C4-2B (cell line): ENCODE results near the gene NME9.

ENCODE experiments used
- ZFX ChIP-seq: fragments of 450-650 bp; IDR thresholded peaks from 2 replicates; pipeline ENCODE4 v1.6.1; 2017
- TF ChIP-seq, protein P1 (sequence below): fragments of 450-650 bp; conservative IDR thresholded peaks from 2 replicates; pipeline ENCODE4 v1.5.1; 2017; ENCODE audit warnings: mild to moderate bottlenecking

DNA sequence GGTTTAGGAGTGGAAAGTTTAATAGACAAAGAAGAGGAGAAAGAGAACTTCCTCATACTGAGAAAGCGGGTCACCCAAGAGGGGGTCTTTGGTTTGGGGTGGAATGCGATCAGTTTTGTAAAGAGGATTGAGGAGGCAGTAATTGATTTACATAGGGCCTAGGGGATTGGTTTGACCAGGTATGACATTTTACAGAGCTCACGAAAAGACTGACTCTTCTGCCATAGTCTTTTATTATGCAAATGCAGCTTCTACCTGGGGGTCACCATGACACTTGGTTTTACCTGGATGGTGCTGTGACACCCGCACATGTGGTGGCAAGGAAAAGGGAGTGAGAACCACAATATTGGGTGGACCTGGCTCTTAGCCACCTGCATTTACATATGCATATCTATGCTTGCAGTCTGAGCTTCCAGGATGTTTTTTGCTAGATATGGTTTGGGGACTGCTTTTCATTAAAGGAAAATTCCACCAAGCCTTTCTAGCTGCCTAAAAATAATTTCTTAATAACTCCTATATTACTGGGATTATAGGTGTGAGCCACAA, 6.9 kb upstream of the NME9 start:
- TF ChIP-seq, protein P1, sequence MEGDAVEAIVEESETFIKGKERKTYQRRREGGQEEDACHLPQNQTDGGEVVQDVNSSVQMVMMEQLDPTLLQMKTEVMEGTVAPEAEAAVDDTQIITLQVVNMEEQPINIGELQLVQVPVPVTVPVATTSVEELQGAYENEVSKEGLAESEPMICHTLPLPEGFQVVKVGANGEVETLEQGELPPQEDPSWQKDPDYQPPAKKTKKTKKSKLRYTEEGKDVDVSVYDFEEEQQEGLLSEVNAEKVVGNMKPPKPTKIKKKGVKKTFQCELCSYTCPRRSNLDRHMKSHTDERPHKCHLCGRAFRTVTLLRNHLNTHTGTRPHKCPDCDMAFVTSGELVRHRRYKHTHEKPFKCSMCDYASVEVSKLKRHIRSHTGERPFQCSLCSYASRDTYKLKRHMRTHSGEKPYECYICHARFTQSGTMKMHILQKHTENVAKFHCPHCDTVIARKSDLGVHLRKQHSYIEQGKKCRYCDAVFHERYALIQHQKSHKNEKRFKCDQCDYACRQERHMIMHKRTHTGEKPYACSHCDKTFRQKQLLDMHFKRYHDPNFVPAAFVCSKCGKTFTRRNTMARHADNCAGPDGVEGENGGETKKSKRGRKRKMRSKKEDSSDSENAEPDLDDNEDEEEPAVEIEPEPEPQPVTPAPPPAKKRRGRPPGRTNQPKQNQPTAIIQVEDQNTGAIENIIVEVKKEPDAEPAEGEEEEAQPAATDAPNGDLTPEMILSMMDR: no peak
- TF ChIP-seq ZFX: no peak
